ENCODE results near the gene UBXN1. TPM values are rescaled to one million over a fixed set of nuclear protein-coding genes. Genes with fewer than 3 reads are reported as not detected.

Gene UBXN1
- total RNA-seq, 1 experiment from 2014 or later = 94.2 TPM

- Histone ChIP-seq H3K27me3 (ENCODE audit: insufficient read depth, low read length) (no peaks in the 10 kb centered on the region), H3K9me3 (ENCODE audit: control insufficient read depth in 1 of 2, insufficient read depth in 1 of 2, low read depth in 1 of 2, low read length in 2 of 2) (no peaks in the 10 kb centered on the region), H3K79me2 (ENCODE audit: insufficient read depth, low read length) (peaks cover 45% of the 10 kb centered on the region), H4K20me1 (ENCODE audit: insufficient read depth) (no peaks in the 10 kb centered on the region), H3K4me2 (ENCODE audit: low read length) (no peak overlapping the region), H2AFZ (ENCODE audit: low read depth, low read length, poor library complexity, severe bottlenecking) (no peak overlapping the region), H3K4me3 (replicated peaks in 1 of 2; ENCODE audit: low read depth in 1 of 2, low read length in 2 of 2) (no peak overlapping the region), H3K4me1 (ENCODE audit: control insufficient read depth in 1 of 2, insufficient read depth in 2 of 2, low read length in 2 of 2) (no peaks in the 10 kb centered on the region), H3K9ac (ENCODE audit: low read length) (no peak overlapping the region), H3K9me2 (ENCODE audit: insufficient read depth) (no peaks in the 10 kb centered on the region), H3K36me3 (ENCODE audit: control insufficient read depth in 1 of 2, insufficient read depth in 2 of 2, low read length in 2 of 2) (peaks cover 56 to 72% of the 10 kb centered on the region in 2 experiments), H3K27ac (ENCODE audit: low read depth, low read length) (no peak overlapping the region)
- POLR2A ChIA-PET = no interaction called here
- ATAC-seq (no peak), DNase-seq (ENCODE audit: low read depth, low spot score) (no peak)
- TF ChIP-seq ZFX (IDR thresholded peaks at IDR 0.05) (no peak), YY1 (IDR thresholded peaks at IDR 0.05; ENCODE audit: extremely low read depth, insufficient replicate concordance, low read depth, low read length) (no peak), CEBPB (IDR thresholded peaks at IDR 0.05; ENCODE audit: low read depth) (no peak), EZH2phosphoT487 (IDR thresholded peaks at IDR 0.05; ENCODE audit: borderline replicate concordance) (no peak), ATF3 (IDR thresholded peaks at IDR 0.05) (no peak), EZH2 (IDR thresholded peaks at IDR 0.05) (no peak), FOSL1 (IDR thresholded peaks at IDR 0.05; ENCODE audit: low read depth) (no peak), MAX (IDR thresholded peaks at IDR 0.05) (no peak), POLR2AphosphoS5 (IDR thresholded peaks at IDR 0.05; ENCODE audit: low read depth, low read length) (no peak), ELF1 (IDR thresholded peaks at IDR 0.05; ENCODE audit: borderline replicate concordance, low read depth) (no peak), ZNF274 (IDR thresholded peaks at IDR 0.05; ENCODE audit: low read depth, low read length) (no peak)
- TF ChIP-seq, protein P1, sequence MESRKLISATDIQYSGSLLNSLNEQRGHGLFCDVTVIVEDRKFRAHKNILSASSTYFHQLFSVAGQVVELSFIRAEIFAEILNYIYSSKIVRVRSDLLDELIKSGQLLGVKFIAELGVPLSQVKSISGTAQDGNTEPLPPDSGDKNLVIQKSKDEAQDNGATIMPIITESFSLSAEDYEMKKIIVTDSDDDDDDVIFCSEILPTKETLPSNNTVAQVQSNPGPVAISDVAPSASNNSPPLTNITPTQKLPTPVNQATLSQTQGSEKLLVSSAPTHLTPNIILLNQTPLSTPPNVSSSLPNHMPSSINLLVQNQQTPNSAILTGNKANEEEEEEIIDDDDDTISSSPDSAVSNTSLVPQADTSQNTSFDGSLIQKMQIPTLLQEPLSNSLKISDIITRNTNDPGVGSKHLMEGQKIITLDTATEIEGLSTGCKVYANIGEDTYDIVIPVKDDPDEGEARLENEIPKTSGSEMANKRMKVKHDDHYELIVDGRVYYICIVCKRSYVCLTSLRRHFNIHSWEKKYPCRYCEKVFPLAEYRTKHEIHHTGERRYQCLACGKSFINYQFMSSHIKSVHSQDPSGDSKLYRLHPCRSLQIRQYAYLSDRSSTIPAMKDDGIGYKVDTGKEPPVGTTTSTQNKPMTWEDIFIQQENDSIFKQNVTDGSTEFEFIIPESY (IDR thresholded peaks at IDR 0.05; ENCODE audit: extremely low read depth, insufficient replicate concordance, low read length) = no peak
- TF ChIP-seq, protein P2, sequence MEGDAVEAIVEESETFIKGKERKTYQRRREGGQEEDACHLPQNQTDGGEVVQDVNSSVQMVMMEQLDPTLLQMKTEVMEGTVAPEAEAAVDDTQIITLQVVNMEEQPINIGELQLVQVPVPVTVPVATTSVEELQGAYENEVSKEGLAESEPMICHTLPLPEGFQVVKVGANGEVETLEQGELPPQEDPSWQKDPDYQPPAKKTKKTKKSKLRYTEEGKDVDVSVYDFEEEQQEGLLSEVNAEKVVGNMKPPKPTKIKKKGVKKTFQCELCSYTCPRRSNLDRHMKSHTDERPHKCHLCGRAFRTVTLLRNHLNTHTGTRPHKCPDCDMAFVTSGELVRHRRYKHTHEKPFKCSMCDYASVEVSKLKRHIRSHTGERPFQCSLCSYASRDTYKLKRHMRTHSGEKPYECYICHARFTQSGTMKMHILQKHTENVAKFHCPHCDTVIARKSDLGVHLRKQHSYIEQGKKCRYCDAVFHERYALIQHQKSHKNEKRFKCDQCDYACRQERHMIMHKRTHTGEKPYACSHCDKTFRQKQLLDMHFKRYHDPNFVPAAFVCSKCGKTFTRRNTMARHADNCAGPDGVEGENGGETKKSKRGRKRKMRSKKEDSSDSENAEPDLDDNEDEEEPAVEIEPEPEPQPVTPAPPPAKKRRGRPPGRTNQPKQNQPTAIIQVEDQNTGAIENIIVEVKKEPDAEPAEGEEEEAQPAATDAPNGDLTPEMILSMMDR (IDR thresholded peaks at IDR 0.05 in 2 of 3, conservative IDR thresholded peaks at IDR 0.05 in 1 of 3; ENCODE audit: borderline replicate concordance in 1 of 3, insufficient read depth in 1 of 3, low read depth in 2 of 3, low read length in 2 of 3) = no peak
- intact Hi-C loops (cut with micrococcal nuclease) = no loop called here
- RAD21 ChIA-PET (ENCODE audit: low non-redundant PET in 1 of 2, low total read pairs in 2 of 2, uncharacterized antibody in 2 of 2, unreplicated experiment in 2 of 2) = no interaction called here
- CTCF ChIA-PET = no interaction called here
- no TSS peak for BruUV-seq (replicated peaks)
Measured at GRCh38 chr11:62712861-62713260, 34.0 kb upstream of the UBXN1 start.

Data from HCT116 (cell line).